Stimulated activated naive CD4-positive, alpha-beta T cell (primary cell): ENCODE measurements around the gene NKD1.

ENCODE experiments used
- DNase-seq, 6 experiments: peaks; one replicate each; lab custom pipeline; 2025; lab: John Stamatoyannopoulos, UW

The NKD1 gene

DNA sequence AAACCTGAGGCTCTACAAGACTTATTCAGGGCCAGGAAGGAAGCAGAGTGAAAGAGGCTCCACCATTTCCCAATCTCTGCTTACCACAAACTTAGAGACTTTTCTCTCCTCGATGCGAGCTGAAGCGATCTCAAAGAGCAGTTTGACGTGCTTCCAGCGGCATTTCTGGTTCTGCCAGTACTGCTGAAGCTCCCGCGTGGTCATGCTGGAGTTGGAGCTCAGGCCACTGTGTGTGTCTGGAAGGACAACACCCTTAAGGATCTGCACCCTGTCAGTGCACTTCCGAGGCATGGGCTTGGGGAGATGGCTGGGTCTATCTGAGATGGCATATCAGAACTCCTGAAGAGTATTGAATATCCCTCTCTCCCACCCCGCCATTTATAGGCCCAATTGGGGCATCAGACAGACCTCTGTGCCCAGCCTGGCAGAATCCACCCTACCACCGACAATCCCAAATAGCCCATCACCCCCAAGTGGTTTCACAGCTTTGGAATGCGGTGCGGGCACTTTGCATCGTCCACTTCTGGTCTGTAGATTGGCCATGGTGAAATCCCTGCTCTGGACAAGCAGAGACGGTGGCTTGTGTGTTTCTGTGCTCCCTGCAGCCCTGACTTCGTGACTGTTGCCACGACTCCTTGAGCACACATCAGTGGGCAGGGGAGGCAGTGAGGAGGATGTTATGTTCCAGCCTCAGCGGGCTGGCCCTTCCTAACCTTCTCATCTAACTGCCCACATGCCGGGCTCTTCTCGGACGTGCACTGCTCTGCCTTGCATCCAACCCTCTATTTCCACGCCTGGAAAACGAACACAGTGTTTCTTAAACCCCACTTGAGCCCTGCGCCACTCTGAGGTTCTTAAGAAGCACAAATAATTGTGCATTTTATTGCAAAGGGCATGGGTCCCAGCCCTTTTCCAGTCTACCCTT is 127.8 kb downstream of the NKD1 start:
- DNase-seq = no peak

DNA sequence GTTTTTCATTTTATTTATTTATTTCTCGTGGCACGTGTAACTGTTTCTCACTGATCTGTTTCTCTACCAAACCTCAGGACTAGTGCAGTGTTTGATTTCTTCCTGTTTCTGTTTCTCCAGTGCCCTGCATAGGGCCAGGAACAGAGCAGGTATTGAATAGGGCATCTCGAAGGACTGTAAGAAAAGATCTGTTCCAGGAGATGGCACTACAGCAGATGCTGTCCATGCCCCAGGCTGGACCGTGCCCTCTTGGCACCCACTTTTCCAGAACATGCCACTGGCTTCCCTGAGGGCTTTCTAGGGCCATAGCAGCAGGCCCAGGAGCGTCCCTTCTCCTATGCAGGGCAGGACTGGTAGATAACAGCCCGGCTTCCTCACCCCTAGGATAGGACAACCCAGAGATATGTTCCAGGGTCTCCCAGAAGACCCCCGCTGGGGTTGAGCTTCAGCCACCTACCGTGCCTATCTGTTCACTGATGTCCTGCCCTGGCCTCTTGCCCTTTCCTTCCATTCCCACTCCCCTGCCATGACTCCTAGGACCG is 128.6 kb downstream of the NKD1 start:
- no peak for DNase-seq

DNA sequence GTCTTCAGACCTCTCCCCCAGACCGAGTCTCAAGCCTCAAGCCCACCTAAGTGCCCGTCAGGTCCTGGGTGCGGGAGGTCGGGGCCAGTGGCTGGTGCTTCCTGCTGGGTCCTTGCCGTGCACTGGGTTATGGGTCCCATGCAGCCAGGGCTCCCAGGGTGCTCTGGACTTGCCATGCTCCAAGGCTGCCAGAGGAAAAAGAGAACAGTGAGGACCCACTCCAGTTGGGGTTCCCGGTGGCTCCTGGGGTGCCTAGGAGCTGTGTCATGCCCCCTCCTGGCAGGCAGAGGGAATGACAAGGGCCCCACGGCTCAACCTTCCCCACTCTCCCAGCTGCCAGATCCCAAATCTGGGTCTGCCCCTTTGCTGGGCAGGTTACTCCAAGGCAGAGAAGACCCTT is 129.2 kb downstream of the NKD1 start:
- DNase-seq = peak in 2 of 6 experiments; percentile 4 to 10

GRCh38 chr16:50678531-50678930 is 130.3 kb downstream of the NKD1 start:
- DNase-seq = no peak

GRCh38 chr16:50679266-50679665 is 131.1 kb downstream of the NKD1 start:
- DNase-seq = no peak

- DNase-seq = no peak
Observed at GRCh38 chr16:50679676-50680555, 131.7 kb downstream of the NKD1 start.

- no peak for DNase-seq
Observed at GRCh38 chr16:50680556-50680893, 132.3 kb downstream of the NKD1 start.

- DNase-seq = peak; percentile 51 to 74 (median 68)
Observed at GRCh38 chr16:50681021-50681885, 133.1 kb downstream of the NKD1 start, which contains the start of gene SNX20. Gene SNX20, minus strand, starts transcription at chr16:50681312. Its CDS starts 3,786 bp downstream, at chr16:50677526.

- peak in 5 of 6 experiments; percentile 18 to 43 (median 35) for DNase-seq
Observed at GRCh38 chr16:50683689-50684374, 135.6 kb downstream of the NKD1 start.

- peak in 2 of 6 experiments; percentile 14 to 28 for DNase-seq
Observed at GRCh38 chr16:50684823-50685461, 136.7 kb downstream of the NKD1 start.

- no peak for DNase-seq
Observed at GRCh38 chr16:50685462-50686063, 137.4 kb downstream of the NKD1 start.

- DNase-seq = no peak
Observed at GRCh38 chr16:50688083-50688482, 139.9 kb downstream of the NKD1 start.

DNA sequence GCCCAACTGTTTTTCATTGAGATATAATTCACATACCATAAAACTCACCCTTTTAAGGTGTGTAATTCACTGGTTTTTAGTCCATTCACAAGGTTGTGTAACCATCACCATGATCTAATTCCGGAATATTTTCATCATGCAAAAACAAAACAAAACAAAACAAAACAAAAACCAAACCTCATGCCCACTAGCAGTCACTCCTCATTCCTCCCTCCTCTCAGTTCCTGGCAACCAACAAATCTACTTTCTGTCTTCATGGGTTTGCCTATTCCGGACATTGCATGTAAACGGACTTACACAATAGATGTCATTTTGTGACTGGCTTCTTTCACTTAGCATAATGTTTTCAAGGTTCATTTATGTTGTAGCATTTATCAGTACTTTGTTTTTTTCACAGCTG is 140.7 kb downstream of the NKD1 start:
- DNase-seq = no peak

GRCh38 chr16:50690177-50690576 is 142.0 kb downstream of the NKD1 start:
- no peak for DNase-seq

DNA sequence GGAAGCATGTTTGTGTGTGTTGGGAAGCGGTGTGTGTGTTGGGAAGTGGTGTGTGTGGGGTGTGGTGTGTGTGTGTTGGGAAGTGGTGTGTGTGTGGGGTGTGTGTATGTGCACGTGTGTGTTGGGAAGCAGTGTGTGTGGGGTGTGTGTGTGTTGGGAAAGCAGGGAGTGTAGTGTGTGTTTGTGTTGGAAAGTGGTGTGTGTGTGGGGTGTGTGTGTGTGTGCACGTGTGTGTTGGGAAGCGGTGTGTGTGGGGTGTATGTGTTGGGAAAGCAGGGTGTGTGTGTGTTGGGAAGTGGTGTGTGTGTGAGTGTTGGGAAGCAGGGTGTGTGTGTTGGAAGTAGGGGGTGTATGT is 144.4 kb downstream of the NKD1 start:
- DNase-seq = no peak

DNA sequence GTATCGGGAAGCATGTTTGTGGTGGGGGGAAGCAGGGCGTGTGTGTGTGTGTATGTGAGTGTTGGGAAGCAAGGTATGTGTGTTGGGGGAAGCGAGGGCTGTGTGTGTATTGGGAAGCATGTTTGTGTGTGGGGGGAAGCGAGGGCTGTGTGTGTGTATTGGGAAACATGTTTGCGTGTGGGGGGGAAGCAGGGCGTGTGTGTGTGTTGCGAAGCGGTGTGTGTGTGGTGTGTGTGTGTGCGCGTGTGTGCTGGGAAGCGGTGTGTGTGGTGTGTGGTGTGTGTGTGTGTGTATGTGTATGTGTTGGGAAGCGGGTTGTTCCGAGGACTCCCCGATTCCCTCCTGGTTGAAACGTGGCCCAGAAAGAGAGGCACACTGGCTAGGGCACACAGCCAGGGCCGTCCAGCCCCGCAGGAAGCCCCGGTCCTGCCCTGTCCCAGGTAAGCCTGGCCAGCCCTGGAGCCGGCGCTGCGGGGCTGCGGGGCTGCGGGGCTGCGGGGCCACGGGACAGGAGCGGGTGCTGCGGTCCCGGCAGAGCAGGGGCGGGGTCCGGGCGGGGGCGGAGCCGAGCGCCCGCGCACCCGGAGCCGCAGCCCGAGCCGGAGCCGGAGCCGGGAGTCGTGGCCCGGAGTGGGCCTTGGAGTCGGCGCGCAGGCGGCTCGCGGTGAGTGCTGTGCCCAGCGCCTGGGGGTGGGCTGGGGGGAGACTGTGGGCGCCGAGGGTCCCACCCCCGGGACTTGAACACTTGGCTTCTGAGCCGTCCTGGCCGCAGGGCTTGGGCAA is 145.0 kb downstream of the NKD1 start, which contains the start of gene NOD2:
NOD2 (plus strand) TSS at position 608 of the 783 bp plus-strand sequence. CDS start 5,890 bp downstream, outside the sequence.
- DNase-seq = peak in 5 of 6 experiments; percentile 9 to 34 (median 17)

GRCh38 chr16:50694206-50694605 is 146.0 kb downstream of the NKD1 start:
- no peak for DNase-seq

- no peak for DNase-seq
Observed at GRCh38 chr16:50695017-50696000, 147.1 kb downstream of the NKD1 start.
